Stimulated activated CD8-positive, alpha-beta memory T cell treated with anti-CD3 and anti-CD28 coated beads, Interleukin-2, amount 100 ng/mL, for 48 hours (primary cell): Measurements from ENCODE around the gene IL1F10.

ENCODE experiments used
- DNase-seq, 2 donors: peaks; one replicate each; pipeline ENCODE4 v3.0.0-alpha.2; 2020; ENCODE audit warnings: low read depth in 2 of 2

IL1F10 gene, protein sequence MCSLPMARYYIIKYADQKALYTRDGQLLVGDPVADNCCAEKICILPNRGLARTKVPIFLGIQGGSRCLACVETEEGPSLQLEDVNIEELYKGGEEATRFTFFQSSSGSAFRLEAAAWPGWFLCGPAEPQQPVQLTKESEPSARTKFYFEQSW

GRCh38 chr2:113067681-113068080, at the start of gene IL1F10:
TSS of gene IL1F10 (plus strand) at chr2:113067970. CDS start at chr2:113072739, 4,769 bp downstream.
- DNase-seq, result no peak

GRCh38 chr2:113018509-113018908, 49.3 kb upstream of the IL1F10 start:
- DNase-seq, result no peak

GRCh38 chr2:113021312-113021711, 46.5 kb upstream of the IL1F10 start:
- DNase-seq, result no peak

GRCh38 chr2:113024764-113025163, 43.0 kb upstream of the IL1F10 start:
- no peak for DNase-seq

- DNase-seq, result no peak
These were observed 42.0 kb upstream of the IL1F10 start for GRCh38 chr2:113025737-113026136.

- no peak for DNase-seq
These were observed 40.1 kb upstream of the IL1F10 start for GRCh38 chr2:113027691-113028090.

- DNase-seq, result no peak
These were observed 39.7 kb upstream of the IL1F10 start for GRCh38 chr2:113028112-113028511.

GRCh38 chr2:113032737-113033136, 35.0 kb upstream of the IL1F10 start:
- no peak for DNase-seq

- no peak for DNase-seq
These were observed 33.8 kb upstream of the IL1F10 start for GRCh38 chr2:113034016-113034415.

GRCh38 chr2:113036763-113037162, 31.0 kb upstream of the IL1F10 start:
- DNase-seq, result no peak

DNA sequence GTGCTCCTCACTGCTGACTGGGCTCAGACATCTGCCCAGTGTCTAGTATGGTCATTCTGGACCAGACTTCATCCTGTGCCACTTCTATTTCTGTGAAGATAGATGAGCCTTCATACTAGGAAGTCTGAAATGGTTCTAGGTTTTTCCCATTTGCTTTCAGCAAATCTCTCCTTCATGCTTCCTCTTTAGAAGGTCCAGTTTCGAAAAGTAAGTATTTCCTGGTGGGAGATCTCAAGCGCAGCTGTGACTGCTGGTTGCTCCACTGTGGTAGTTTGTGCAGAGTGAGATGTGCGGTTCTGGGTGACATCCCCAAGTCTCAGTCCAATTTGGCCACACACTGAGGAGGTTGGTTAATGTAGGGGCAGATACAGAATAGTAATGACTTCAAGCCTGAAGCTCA, 29.5 kb upstream of the IL1F10 start:
- DNase-seq, result no peak

DNA sequence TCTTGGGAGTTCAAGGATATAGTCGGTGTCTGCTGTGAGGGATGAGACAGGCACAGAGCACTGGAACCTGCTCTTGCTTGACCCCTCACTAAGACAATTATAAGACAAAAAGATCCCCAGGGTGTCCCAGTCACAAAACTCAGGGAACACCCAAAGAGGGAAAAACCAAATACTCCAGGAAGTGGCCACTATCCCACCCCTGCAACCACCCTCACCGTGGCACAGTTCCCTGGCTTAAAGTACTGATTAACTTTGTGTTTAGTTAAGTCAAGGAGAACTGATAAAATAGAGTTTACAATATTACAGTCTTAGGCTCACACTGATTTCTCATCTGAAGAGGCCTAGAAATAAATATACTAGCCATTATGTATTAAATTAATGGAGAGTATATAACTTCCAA, 28.6 kb upstream of the IL1F10 start:
- DNase-seq, result no peak

- DNase-seq, result no peak
These were observed 28.1 kb upstream of the IL1F10 start for GRCh38 chr2:113039719-113040118.

DNA sequence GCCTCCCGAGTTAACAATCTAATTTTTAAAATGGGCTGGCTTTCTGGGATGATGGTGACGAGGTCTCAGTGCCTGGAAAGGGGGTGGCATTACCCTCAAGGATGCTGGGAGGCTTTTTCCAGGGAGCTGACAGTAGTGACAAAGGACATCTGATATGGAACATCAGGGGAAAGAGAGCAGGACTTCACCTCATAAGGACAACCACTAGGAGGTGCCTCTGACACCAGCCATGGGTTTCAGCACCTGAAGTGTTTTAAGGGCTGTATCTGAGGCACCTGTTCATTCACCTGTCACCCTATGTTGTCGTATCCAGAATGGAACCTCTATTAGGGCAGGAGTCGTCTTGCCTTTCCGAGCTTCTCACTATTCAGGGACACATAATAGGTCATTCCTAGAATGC, 25.9 kb upstream of the IL1F10 start:
- no peak for DNase-seq

- DNase-seq, result no peak
These were observed 21.3 kb upstream of the IL1F10 start for GRCh38 chr2:113046465-113046864.

GRCh38 chr2:113050921-113051895, 16.6 kb upstream of the IL1F10 start:
- no peak for DNase-seq

DNA sequence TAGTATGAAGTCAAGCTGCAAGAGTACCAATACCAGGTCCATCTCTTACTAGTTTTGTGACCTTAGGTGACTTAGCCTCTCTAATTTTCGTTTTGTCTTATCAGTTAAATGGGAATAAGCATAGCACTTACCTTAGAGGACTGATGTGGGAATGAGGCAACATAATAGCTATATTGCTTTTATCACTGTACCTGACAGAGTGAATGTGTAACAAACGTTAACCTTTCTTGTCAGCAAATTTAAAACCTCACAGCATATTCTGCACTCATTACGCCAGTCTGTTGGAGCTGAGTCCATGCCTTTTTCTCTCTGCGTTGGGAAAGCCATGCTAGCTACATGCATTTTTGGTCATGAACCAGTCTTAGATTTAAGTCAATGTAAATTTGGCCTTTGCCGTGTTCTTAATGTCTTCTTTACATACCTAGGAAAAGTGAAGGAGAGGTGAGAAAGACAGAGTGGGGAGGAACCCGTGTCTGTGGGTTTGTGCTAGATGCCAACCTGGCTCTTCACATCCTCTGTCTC, 15.3 kb upstream of the IL1F10 start, which contains the start of gene IL36B:
Gene IL36B (minus strand): TSS at position 472 of the 522 bp plus-strand sequence.
- DNase-seq, result no peak

DNA sequence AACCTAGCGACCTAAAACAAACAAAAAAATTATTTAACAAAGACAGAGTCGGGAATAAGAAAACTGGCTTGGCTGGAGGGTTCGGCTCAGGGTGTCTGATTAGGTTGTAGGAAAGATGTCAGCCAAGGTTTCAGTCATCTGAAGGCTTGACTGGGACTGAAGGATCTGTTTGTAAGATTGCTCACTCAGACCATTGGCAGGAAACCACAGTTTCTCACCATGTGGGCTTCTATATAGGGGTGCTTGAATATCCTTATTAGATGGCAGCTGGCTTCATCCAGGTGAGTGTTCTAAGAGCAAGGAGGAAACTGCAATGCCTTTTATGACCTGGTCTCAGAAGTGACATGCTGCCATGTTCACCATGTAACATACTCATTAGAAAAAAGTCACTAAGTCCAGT, 14.1 kb upstream of the IL1F10 start:
- no peak for DNase-seq

GRCh38 chr2:113054066-113054465, 13.7 kb upstream of the IL1F10 start:
- DNase-seq, result no peak

- DNase-seq, result no peak
These were observed 11.2 kb upstream of the IL1F10 start for GRCh38 chr2:113056521-113056920.

DNA sequence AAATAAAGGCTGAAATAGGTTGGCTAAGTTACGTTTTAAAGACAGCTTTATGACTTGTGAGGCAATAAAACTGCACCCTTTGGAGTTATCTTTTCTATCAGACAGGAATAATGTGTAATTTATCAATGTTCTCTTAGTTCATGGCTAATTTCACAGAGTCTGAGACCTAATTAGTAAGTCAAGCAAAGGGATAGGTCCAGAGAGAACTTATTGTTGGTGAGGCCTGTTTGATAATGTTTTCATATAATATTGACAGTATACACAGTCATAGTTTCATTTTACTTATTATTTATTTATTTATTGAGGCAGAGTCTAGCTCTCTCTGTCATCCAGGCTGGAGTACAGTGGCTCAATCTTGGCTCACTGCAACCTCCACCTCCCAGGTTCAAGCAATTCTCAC, 10.7 kb upstream of the IL1F10 start:
- DNase-seq, result no peak

- DNase-seq, result no peak
These were observed 9.3 kb upstream of the IL1F10 start for GRCh38 chr2:113058411-113058994.
